Islet of Langerhans (tissue), 1 donor: ENCODE results near the gene CD151.

Experiments
- FAIRE-seq: peaks from one replicate; lab custom pipeline; 2011; peaks lifted over from hg19 to GRCh38; lab: Jason Lieb, UNC

Gene CD151

GRCh38 chr11:829176-829846 lies 3.4 kb upstream of the CD151 start:
- FAIRE-seq, result no peak

DNA sequence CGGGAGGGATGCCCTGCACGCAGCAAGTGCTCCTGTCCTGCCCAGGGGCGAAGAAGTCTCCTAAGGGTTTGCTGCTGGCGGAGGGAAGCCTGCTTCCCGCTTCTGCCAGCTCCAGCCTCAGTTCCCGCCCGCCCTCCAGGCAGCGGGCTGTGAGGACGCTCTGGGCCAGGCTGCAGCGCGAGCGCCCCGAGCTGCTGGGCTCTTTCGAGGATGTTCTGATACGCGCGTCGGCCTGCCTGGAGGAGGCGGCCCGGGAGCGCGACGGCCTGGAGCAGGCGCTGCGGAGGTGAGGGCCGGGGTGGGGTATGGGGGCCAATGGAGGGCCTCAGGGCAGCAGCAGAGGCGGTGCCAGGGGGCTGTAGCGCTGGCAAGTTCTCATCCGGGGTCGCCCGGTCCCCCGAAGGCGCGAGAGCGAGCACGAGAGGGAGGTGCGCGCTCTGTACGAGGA lies 2.9 kb upstream of the CD151 start:
- FAIRE-seq, result no peak

DNA sequence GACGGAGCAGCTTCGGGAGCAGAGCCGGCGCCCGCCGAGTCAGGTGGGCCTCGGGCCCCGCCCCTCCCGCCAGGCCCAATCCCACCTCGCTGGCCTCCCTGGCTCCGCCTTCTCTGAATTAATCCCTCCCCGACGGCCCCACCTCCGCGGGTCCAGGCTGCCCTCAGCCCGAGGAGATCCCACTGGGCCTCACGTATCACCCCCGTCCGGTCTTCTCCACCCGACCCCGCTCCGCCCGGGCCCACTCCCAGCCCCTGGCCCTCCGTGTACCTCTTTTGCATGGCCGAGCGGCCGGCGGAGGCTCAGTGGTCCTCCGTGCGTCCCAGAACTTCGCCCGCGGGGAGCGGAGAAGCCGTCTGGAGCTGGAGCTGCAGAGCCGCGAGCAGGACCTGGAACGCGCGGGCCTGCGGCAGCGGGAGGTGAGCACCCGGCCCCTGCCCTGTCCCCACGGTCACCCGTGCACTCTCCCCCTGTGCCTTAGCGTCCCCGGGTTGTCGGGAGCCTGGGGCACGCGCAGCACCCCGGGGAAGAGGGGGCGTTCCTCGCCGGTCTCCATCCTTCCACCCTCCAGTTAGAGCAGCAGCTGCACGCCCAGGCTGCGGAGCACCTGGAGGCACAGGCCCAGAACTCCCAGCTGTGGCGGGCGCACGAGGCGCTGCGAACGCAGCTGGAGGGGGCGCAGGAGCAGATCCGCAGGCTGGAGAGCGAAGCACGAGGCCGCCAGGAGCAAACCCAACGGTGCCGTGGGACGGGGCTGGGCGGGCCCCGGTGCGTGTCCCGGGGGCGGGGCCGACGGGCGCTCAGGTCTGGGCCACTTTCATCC lies 2.2 kb upstream of the CD151 start:
- FAIRE-seq, result no peak

- no peak for FAIRE-seq
These were observed 1.5 kb upstream of the CD151 start for GRCh38 chr11:831118-831864.

- FAIRE-seq, result no peak
These were observed 707 bp upstream of the CD151 start for GRCh38 chr11:831961-832528.

DNA sequence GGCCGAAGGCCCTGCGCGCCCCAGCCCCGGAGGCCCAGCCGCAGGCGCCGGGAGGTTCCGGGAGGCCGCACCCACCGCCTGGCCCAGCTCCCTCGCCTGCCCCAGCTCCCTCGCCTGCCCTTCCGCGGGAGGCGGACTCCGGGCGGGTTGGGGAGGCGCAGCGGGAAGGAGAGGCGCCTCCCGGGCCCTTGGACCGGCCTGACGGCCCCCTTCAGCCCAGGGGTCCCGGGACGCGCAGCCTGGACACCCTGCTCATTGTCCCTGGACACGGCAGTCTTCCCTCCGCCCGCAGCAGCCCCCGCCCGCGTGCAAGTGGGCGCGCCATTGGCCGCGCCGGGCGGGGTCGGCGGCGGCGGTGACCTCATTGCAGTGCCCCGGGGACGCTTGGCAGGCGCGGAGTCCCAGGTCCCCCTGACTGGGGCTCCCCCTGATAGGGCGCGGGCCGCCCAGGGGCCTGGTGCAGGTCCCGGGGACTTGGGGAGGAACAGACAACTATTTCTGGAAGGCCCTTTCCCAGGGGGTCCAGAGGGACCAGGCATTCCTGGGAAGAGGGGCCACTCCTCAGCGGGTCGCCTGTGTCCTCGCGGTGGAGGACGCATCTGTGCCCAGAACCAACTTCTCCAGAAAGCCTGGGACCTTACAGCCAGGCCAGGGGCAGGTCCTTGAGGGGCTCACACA lies 501 bp downstream of the CD151 start:
- FAIRE-seq, result no peak

DNA sequence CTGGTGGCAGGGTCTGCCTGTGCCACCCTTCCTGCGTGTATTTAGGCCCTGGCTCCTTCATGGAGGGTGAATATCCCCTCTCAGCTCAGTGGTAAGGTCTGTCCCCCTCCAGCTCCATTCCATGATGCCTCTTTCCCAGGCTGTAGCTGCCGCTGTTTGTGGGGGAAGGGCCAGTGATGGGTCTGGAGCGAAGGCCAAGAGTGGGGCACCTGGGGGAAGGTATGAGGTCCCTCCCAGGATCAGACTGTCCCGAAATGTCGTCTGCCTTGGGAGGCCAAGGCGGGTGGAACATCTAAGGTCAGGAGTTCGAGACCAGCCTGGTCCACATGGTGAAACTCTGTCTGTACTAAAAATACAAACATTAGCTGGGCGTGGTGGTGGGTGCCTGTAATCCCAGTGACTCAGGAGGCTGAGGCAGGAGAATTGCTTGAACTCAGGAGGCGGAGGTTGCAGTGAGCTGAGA lies 1.1 kb downstream of the CD151 start:
- no peak for FAIRE-seq

DNA sequence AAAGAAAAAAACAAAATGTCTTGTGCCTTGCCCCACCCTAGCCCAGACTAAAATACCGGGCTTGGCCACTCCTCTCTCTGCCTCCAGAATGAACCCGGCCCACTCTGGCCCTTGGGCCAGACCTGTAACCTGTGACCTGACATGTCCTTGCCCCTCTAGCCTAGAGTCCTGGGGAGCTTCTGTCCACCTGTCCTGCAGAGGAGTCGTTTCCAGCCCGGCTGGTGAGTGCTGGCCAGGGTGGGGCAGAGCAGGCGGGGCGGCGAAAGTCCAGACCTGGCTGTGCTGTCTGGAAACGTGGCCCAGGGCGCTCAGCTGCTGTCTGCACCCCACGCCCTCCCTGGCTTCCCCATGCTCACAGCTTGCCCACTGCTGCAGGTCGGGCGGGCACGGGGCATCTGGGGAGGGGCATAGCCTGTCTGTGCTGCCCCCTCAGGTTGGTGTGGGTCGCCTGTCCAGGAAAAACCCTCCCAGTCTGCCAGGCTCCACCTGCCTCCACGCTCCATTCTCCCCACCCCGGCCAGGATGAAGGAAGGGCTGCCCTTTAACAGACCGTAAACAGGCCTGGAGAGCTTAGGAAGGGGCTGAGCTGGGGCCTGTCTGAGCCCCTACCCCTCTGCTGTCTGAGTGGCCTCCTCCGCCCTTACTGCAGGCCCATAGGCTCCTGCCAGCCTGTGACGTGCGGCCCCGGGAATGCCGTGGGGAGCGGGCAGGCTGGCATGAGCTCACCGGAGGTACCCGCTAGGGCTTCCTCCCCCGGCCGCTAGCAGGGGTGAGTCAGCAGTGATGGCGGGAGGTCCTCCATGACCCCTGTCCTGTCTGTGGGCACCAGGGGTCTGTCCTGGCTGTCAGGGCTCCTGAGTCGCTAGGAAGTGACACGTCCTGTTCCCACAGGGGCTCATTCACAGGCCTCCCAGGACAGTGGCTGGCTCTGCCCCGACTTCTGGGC lies 1.9 kb downstream of the CD151 start:
- no peak for FAIRE-seq

- FAIRE-seq, result no peak
These were observed 3.5 kb downstream of the CD151 start for GRCh38 chr11:836274-836673.

DNA sequence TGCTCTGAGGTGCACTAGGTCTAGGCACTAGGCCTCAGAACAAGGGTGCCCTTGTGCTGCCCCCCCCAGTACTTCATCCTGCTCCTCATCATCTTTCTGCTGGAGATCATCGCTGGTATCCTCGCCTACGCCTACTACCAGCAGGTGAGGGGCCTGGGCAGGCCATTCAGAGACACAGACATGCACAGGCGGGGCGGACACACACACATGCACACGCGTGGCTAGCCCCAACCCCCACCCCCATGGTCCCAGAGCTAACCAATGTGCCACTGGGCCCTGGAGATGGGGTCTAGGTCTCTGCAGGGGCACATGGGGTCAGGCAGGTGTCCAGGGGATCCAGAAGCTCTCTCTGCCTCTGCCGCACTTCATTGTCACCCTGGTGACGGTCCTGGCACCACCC lies 3.9 kb downstream of the CD151 start:
- no peak for FAIRE-seq

DNA sequence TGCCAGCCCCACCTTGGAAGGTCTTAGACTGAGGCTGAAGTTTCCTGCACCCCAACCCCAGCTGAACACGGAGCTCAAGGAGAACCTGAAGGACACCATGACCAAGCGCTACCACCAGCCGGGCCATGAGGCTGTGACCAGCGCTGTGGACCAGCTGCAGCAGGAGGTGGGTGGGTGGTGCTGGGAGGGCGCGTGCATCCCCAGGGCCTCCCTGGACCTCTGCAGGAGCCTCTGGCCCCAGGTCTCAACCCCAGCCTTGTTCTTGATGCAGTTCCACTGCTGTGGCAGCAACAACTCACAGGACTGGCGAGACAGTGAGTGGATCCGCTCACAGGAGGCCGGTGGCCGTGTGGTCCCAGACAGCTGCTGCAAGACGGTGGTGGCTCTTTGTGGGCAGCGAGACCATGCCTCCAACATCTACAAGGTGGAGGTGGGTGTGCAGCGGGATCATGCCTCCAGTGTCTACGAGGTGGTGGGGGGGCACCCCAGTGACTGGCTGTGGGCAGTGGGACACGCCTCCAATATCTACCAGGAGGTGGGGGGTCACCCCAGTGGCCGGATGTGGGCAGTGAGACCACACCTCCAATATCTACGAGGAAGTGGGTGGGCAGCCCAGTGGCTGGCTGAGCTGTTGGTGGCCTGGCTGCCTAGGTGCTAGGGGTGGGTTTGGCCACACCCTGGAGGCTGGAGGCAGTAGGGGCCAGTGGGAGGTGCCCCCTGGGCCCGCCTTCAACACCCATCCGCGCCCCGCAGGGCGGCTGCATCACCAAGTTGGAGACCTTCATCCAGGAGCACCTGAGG lies 4.6 kb downstream of the CD151 start:
- FAIRE-seq, result no peak

DNA sequence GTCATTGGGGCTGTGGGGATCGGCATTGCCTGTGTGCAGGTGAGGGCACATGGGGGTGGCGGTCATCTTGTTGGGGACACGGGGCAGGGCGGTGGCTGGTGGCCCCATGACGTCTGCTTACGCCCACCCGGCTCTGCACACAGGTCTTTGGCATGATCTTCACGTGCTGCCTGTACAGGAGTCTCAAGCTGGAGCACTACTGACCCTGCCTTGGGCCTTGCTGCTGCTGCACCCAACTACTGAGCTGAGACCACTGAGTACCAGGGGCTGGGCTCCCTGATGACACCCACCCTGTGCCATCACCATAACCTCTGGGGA lies 5.2 kb downstream of the CD151 start:
- FAIRE-seq, result no peak

DNA sequence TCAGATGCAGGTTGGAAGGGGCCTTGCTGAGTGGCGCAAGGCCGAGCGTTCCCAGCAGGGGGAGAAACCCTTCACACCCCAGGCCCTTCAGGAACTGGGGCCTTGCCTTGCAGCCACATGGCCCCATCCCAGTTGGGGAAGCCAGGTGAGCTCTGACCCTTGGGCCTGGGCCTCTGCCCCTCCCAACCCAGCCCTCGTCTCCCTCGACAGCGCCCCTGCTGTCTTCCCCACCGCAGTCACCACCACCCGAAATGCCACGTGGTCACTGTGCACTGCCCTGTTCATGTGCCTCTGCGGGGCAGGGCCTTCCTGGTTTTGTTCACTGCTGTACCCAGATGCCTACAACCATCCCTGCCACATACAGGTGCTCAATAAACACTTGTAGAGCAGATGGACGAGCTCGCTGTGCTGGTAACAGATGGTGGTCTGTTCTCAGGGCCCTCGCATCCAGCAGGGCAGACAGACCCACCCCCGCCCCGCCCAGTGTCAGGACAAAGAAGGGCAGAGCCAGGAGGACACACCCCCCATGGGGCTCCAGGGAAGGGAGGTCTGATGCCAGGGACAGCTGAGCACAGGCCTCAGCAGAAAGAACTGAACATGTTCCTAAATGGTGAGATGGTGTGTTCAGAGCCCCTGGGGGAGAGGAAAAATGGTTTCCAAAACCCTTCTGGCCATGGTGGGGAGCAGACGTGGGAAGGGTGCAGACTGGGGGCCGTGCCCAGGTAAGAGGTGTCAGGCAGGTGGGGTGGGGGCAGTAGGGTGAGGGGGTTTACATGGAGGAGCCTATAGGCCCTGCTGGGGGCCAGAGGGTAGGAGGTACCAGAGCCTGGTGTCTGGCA lies 5.9 kb downstream of the CD151 start:
- FAIRE-seq, result no peak

GRCh38 chr11:839280-839623 lies 6.5 kb downstream of the CD151 start:
- no peak for FAIRE-seq

DNA sequence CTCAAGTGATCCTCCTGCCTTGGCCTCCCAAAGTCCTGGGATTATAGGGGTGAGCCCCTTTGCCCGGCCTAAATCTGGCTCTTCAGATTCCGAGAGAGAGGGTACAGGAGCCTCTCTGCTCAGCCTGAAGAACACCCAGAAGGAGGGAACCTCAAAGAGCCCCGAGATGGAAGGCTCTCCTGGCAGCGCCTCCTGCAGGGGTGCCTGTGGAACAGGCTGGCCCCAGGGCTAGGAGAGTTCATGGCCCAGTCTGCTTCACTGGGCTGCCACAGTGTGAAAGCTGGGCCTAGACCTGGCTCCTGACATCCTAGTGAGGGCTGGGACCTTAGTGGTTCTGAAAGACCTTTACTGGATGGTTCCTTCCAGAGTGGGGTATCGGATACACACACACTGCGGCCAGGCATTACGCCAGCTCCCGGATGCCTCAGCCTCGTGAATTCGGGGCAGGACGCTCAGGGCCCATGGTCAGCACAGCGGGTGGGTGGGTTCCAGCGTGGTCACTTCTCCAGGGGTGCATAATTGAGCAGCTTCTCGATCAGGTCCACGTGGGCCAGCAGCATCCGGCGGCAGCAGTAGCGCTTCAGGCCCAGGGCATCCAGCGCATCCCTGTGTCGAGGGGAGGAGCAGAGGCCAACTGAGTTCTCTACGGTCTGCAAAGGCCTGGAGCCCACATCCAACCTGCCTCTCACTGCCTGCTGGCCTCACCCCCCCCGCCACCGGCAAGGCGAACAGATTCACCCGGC lies 7.3 kb downstream of the CD151 start:
- FAIRE-seq, result no peak

DNA sequence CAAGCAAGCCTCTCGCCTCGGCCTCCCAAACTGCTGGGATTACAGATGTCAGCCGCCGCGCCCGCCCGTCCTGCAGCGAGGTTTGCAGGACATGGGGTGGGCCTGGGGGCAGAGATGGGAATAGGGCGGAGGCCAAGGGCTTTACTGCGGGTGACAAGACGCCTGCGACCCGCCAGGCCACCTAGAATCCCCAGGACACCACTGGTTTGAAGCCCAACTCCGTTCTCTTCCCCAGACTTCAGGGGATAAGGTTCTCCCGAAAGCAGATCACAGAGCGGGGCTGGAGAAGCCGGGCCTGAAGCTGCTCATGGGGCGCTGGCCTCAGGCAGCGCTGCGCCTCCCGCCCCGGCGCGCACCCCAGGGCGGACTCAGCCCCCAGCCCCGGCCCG lies 9.2 kb downstream of the CD151 start:
- no peak for FAIRE-seq

- FAIRE-seq, result no peak
These were observed 9.7 kb downstream of the CD151 start, which contains the start of the genes POLR2L and TSPAN4 for GRCh38 chr11:842370-843002. TSS of gene POLR2L (minus strand) at chr11:842529. CDS start at chr11:842508, 21 bp downstream. TSS of gene TSPAN4 (plus strand) at chr11:842852. CDS start at chr11:850305, 7,453 bp downstream.
